SU-DHL-6 (cell line): Measurements from ENCODE around the gene LARP1B.

Experiments used
- CTCF ChIP-seq: fragments of 200-600 bp; sonication (generic); IDR thresholded peaks from one replicate; pipeline ENCODE4 v1.5.1; 2017; ENCODE audit warnings: antibody characterized with exemption, mild to moderate bottlenecking, low read length, moderate library complexity; ENCODE audit not compliant: insufficient read depth, poor library complexity, severe bottlenecking
- EZH2phosphoT487 ChIP-seq: fragments of 200-600 bp; sonication (generic), shearing (Covaris generic); conservative IDR thresholded peaks from 2 replicates; pipeline ENCODE4 v1.6.1; 2018; ENCODE audit warnings: mild to moderate bottlenecking, antibody characterized with exemption, low read length, moderate library complexity, mixed read lengths

- TF ChIP-seq CTCF (no peak), EZH2phosphoT487 (no peak)
Measured at GRCh38 chr4:128060121-128060698, 902 bp upstream of the LARP1B start.
